Ramos (cell line): ENCODE results near the gene ZNF362.

ENCODE experiments used
- in situ Hi-C: fragments of 300-500 bp; cut with MboI; formaldehyde crosslinking; loops from one replicate; pipeline ENCODE4 v1.14.3; 2022; ENCODE audit warnings: low sequenced_read_pairs; ENCODE audit not compliant: unreplicated experiment

Gene ZNF362

DNA sequence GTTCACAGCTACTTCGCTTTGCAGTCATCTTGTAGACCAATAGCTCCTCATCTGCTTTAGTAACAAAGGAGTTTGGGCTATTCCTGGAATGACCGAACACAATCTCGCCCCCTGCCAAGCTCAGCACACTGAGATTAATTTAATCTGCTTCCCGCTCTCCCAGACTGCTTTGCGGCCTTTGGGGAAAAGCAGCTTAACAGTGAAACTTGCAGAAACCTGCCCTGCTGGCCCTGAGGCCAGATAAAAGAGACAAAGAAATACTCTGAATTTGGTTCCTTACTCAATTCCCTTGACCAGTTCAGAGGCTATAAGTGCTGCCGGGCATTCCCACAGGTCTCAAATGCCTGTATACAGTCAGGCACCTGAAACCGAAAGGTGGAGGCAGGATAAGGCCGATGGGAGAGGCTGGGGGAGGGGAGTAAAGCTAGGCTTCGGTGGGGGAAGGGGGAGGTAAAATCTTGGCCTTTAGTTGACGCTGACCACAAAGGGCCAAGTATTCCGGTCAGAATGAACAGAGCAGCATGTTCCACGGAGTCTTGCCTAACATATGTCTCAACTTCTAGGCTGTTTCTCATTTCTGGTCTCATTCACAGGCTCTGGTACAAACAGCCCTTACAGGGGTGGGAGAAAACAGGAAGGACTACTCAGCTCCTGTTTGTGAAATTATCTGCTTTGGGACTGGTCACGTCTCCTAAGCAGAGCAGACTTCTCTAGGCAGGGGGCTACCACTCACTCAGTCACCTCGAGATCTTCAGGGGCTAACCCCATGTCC, 82.3 kb downstream of the ZNF362 start:
- in situ Hi-C loops, result no loop called here

DNA sequence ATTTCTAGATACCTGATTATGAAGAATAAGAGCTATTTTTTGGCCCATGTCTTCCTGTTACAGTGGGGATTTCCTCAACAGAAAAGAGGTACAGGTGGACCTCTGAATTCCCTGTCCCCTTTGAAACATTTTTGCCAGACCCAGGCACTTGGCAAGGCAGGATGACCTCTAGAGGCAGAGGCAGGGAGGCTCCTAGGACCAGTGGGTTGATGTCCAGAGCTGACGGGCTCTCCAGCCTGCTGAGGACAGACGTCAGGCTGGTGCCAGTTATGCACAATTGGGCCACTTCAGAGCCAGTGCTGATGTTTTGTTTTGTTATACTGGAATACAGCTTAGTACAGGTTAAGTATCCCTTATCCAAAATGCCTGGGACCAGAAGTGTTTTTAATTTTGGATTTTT, 83.1 kb downstream of the ZNF362 start:
- in situ Hi-C loops, result no loop called here

DNA sequence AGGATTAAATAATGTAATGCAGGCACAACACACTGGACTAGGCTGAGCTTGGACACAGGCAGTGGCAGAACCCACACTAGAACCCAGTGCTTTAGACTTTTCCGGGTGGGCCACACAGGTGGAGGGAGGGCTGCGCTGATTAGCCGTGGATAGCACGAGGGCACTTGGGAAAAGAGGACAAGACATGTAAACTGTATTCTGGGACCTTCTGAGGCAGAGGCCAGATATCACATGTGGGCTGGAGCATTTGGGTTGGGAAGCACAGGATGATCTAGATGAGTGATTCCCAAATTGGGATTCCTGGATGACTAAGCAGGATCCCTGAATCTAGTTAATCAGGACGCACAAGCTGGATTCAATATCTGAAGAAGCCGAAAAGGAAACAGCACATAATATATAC, 84.9 kb downstream of the ZNF362 start:
- in situ Hi-C loops, result no loop called here

DNA sequence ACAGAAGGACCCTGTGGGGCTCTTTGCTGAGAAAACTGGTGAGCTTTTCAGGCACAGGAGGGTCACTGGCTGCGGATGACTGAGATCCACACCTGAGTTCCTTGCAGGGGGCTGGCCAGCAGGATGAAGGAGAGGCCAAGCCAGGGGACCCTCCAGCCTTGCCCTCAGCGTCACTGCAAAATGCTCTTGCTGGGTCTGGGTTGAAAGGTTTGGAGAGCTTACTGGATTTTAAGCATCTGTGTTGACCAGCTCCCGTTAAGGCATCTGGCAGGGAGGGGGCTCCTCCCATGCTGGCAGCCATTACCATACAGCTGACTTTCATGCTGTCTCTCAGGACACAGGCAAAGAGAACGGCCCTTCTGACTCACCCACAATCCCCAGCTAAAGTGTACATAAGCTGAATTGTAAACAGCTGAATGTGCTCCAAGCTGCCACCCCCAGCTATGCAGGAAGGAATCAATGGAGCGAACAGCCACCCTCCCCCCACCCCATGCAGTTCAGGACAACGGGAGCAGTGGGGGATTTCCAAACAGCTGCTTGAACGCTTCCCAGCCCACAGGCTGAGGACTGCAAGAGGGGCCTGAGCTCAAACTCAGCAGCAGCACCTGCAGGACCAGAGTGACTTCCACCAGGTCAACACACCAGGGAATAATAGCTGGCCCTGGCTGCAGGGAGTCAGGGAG, 85.9 kb downstream of the ZNF362 start:
- in situ Hi-C loops, result no loop called here

DNA sequence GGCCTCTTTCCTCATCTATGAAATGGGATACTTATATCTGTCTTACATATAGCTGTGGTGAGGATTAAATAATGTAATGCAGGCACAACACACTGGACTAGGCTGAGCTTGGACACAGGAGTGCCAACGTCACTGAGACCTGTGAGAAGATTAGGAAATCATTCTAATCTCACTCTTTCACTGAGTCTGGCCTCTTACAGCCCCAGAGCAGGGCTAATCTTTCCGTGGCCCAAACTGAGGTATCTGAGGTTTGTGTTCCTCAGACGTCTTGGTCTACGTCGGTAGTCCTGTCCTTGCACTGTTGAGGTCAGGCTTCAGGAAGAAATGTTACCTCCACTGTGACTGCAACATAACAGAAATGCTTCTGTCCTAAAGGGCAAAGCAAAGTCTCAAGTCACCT, 87.2 kb downstream of the ZNF362 start:
- in situ Hi-C loops, result no loop called here

DNA sequence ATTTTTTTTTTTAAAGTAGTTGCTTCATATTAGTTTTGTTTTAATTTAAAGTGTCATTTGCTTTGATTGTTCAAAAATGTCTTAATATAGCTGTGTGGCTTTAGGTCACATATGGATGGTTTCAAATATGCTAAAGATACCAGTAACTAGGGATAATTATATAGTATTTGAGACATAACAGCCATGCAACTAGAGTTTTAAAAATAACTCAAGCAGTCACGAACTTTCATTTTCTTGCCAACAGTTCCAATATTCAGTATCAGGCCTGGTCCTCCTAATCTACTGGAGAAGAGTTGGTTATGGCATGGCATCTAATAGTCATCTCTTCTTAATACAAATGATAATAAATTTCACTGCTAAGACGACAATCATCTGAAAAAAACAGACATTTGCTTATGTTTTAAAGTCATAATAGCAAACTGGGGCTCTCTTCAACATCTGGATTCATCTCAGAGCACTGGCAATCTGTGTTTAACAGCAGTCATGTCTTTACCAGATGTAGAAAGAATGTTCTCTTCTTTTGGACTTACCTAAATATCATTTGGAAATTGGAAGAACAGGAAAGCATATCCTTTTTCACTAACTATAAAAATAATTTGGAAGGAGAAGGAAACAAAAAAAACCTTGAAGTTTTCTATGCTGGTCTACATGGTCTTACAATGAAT, 88.7 kb downstream of the ZNF362 start:
- in situ Hi-C loops, result no loop called here

DNA sequence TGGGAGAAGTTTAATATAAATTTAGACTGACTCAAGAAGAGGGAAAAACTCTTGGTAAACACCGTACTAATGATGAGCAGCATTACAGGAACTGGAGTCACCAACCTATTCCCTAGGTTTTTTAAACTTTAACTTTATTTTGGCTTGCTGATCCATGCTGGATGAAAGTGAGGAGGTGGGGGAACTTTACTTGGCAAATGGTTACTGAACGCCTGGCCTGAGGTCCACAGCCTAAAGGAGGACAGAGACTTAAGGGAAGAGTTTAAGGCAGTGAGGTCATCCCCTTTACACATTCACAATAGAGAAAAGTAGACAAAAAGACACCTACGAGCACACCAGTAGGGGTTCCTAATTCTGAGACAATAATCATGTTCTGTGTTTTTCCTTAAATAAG, 90.2 kb downstream of the ZNF362 start:
- in situ Hi-C loops, result no loop called here

DNA sequence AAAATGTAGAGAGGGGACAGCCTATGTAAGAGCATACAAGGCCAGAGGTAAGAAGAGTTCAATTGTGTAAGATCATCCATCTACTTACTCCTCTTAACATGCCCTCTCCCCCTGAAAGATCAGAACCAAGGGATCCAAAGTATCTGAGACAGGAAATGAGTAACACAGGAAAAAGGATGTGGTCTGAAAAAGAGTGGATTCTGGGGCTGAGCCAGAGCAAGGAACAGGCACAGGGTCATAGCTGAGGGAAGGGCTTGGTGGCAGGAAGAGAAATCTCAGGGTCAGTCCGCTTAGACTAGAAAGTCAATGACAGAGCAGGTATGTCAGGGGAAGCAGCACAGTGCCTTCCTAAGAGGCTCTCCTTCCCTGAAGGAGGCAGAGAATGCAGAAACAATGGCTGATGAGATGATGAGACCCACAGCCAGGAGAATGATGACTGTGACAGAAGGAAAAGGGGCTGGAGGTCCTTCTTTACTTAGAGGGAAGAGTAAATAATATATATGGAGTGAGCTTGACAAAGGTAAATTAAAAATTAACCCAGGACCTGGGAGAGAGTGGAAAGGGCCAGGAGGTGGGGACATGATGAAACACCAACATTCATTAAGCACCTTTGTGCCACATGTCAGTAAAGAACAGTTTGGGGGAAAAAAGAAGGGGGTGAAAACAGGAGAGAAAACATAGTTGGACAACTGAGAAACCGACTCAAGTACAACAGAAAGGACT, 90.8 kb downstream of the ZNF362 start:
- in situ Hi-C loops, result no loop called here

DNA sequence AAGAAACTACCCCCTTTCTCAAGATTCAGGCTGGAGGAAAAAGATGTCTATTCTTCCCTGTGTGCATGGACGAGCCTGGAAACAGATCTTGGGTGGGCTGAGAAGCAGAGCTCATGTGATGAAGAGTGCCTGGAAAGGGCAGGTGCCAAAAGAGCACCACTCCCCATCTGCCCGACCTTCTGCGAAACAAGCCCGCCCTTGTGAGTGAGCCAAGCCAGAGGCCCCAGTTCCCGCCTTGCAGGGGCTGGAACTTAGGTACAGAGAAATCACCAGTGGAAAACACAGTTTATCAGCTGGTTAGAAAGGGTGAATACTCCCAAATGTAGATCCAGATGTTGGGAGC, 91.3 kb downstream of the ZNF362 start:
- in situ Hi-C loops, result no loop called here

DNA sequence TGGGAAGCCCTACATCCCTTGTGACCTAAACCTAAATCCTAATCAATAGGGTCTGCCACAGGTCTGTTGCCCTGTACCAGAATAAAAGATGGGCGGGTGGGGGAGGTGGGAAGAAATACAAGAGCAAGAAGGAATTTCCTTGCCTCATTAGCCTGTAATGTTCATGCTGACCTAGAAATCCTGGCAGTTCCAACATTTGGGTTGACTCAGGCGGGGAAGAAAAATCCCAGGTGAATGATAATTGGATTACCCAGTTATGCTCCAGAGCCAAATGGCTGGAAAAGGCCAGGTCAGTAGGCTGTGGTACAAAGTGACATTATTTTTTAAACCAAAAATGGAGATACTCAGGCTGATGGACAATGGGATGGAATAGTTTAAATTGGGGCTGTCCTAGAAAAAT, 91.9 kb downstream of the ZNF362 start:
- in situ Hi-C loops, result no loop called here

DNA sequence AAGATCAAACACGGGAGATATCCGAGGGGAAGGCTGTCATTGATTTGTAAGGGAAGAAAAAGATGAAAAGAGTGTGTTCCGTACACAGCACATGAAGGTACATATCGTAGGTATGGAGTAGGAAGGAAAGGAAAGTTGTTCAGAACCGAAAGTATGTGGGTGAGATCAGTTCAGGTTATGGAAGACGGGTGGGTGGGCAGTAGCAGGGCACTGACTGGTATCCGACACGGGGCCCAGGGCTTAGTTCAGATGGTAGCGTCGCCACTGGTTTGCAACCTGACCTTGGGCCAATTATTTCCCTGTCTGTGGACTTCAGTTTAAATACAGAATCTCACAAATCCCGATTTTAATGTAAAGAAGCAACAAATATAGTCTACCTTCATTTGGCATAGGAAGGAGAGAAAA, 92.4 kb downstream of the ZNF362 start:
- in situ Hi-C loops, result no loop called here

DNA sequence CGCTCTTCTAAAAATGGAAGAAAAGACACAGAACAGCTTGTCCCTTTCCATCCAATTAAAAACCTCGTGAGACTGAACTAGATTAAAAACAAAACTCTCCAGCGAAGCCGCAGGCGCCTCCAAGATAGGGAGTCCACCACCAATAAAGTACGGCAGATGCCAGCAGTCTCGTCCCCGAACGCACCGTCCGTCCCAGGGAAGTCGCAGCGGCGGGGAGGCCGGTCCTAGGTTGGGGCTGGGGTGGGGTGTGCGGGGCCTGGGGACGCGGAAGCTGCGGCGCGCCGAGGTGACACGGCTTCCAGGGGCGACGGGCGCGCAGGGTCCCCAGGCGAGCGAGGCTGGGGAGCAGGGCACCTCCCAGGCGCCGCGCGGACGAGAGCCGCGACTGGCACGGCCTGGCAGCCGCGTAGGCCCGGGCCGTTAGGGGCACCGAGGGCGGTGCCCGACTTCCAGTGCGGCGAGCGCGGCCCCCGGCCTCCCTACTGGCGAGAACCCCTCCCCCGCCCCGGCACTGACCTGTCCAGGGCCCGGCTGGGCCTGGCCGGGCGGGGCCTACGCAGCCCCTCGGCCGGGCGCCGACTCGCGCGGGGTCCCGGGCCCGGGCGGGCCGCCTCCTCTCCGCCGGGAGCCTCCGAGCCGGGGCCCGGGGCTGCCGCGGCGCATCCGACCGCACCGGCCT, 92.9 kb downstream of the ZNF362 start:
- in situ Hi-C loops, result no loop called here

DNA sequence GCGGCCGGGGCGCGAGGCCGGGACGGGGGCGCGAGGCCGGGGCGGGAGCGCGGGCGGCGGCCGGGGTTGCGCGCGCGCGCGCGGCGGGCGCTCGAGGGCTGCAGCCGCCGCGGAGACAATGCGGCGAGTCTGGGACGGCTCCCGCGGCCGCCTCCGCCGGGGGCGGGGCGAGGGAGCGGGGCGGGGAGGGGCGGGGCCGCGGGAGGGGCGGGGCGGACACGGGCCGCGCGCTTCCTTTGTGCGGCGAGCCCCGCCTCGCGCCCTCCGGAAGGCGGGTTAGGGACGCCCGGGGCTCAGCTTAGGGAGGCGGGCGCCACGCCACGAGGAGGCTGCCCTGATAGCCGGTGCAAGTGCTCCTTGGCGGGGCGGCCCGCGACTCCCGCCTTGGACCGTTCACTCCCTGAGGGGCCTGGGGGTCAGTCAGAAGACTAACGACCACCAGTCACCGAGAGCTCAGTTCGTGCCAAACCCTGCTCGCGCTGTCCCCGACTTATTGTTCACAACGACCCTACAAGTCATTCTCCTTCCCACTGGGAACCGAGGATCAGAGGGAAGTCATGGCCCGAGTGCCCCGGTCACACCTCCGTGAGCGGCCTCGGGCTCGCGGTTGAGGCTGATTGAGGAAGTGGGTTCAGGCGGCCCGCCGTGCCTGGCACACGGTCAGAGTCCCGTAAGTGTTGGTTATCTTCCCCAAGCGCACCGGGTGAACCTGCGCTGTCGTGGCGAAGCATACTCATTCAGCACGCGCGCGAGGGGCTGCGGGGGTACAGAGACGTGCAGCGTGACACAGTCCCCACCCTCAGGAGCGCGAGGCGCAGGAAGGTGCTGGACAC, 93.7 kb downstream of the ZNF362 start:
- in situ Hi-C loops, result no loop called here
